ENCODE results near the gene CACNA1C. TPM values are rescaled to one million over a fixed set of nuclear protein-coding genes. Genes with fewer than 3 reads are reported as not detected.

CACNA1C gene
- total RNA-seq, 1 donor from 2014 or later = 0.02 TPM

DNA sequence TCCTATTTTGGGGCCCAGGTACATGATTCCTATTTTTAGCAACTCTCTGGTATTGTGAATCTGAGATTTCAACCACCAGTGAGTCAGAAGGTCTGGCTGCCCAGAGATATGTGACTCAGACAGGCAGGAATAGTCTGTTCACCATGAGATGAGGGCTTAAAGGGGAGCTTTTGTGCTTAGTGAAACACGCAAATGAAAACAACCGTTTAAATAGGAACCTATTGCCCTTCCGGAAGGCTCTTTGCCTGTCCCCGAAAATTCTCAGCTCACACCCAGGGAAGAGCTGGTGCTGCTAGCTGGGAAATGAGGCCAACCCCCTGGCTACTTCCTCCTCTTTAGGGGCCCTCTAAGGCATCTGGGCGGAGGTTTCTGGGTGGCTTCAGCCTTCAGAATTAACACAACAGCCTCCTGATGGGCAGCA lies 283.6 kb downstream of the CACNA1C start:
- ATAC-seq (ENCODE audit: low read depth) (no peak), DNase-seq (no peak)
- Mint-ChIP-seq H3K4me1 (peaks cover 4% of the 10 kb centered on the region), H3K9me3 (no peaks in the 10 kb centered on the region), H3K4me3 (no peak overlapping the region), H3K27ac (no peak overlapping the region), H3K27me3 (peaks cover 7% of the 10 kb centered on the region), H3K36me3 (ENCODE audit: low read depth) (no peaks in the 10 kb centered on the region)
- TF ChIP-seq, protein P1, sequence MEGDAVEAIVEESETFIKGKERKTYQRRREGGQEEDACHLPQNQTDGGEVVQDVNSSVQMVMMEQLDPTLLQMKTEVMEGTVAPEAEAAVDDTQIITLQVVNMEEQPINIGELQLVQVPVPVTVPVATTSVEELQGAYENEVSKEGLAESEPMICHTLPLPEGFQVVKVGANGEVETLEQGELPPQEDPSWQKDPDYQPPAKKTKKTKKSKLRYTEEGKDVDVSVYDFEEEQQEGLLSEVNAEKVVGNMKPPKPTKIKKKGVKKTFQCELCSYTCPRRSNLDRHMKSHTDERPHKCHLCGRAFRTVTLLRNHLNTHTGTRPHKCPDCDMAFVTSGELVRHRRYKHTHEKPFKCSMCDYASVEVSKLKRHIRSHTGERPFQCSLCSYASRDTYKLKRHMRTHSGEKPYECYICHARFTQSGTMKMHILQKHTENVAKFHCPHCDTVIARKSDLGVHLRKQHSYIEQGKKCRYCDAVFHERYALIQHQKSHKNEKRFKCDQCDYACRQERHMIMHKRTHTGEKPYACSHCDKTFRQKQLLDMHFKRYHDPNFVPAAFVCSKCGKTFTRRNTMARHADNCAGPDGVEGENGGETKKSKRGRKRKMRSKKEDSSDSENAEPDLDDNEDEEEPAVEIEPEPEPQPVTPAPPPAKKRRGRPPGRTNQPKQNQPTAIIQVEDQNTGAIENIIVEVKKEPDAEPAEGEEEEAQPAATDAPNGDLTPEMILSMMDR (IDR thresholded peaks at IDR 0.05) = no peak
- CTCF ChIA-PET = no interaction called here
- POLR2A ChIA-PET = no interaction called here
- intact Hi-C loops (cut with micrococcal nuclease) = no loop called here

GRCh38 chr12:2337031-2338010 lies 284.5 kb downstream of the CACNA1C start:
- peaks cover 7% of the 10 kb centered on the region for H3K27me3 Mint-ChIP-seq
- no peak overlapping the region for H3K27ac Mint-ChIP-seq
- peaks cover 4% of the 10 kb centered on the region for H3K4me1 Mint-ChIP-seq
- CTCF ChIA-PET = no interaction called here
- POLR2A ChIA-PET = no interaction called here
- ATAC-seq (ENCODE audit: low read depth) (no peak), DNase-seq (no peak)
- no peaks in the 10 kb centered on the region for H3K9me3 Mint-ChIP-seq
- no peak overlapping the region for H3K4me3 Mint-ChIP-seq
- H3K36me3 Mint-ChIP-seq (ENCODE audit: low read depth) = no peaks in the 10 kb centered on the region
- intact Hi-C loops (cut with micrococcal nuclease) = no loop called here
- TF ChIP-seq, protein P1 (IDR thresholded peaks at IDR 0.05) = no peak

- Mint-ChIP-seq H3K36me3 (ENCODE audit: low read depth) (no peaks in the 10 kb centered on the region), H3K27ac (no peak overlapping the region), H3K9me3 (no peaks in the 10 kb centered on the region), H3K27me3 (peaks cover 7% of the 10 kb centered on the region), H3K4me1 (peaks cover 4% of the 10 kb centered on the region), H3K4me3 (no peak overlapping the region)
- DNase-seq (no peak), ATAC-seq (ENCODE audit: low read depth) (no peak)
- TF ChIP-seq, protein P1 (IDR thresholded peaks at IDR 0.05) = no peak
- ChIA-PET POLR2A (no interaction called here), CTCF (no interaction called here)
- intact Hi-C loops (cut with micrococcal nuclease) = no loop called here
Measured at GRCh38 chr12:2338381-2338780, 285.6 kb downstream of the CACNA1C start.

DNA sequence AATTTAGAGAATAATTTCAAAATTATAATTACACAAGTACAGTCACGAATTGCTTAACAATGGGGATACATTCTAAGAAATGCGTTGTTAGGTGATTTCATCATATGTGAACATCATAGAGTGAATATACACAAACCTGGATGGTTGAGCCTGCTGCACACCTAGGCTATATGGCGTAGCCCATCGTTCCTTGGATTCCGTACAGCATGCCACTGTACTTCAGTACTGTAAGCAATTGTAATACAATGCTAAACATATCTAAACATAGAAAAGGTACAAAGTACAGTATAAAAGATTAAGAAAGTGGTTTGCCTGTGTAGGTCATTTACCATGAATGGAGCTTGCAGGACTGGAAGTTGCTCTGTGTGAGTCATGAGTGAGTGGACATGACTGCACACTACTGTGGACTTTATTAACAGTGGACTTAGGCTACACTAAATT lies 286.2 kb downstream of the CACNA1C start:
- CTCF ChIA-PET = no interaction called here
- intact Hi-C loops (cut with micrococcal nuclease) = no loop called here
- H3K27ac Mint-ChIP-seq = no peak overlapping the region

More for the DNA sequence above, 286.2 kb downstream of the CACNA1C start:
- TF ChIP-seq, protein P1 (IDR thresholded peaks at IDR 0.05) = no peak
- ATAC-seq (ENCODE audit: low read depth) (no peak), DNase-seq (no peak)
- Mint-ChIP-seq H3K36me3 (ENCODE audit: low read depth) (no peaks in the 10 kb centered on the region), H3K4me3 (no peak overlapping the region), H3K27me3 (peaks cover 7% of the 10 kb centered on the region), H3K9me3 (no peaks in the 10 kb centered on the region), H3K4me1 (peaks cover 4% of the 10 kb centered on the region)
- POLR2A ChIA-PET = no interaction called here

Data from activated B cell treated with CpG ODN at 0.5 μM for 24 hours (primary cell).